SHP77 (cell line): ENCODE results near the gene PLEKHG7.

Source experiments
- DNase-seq, 2 experiments: peaks; one replicate each; lab custom pipeline; 2025; lab: John Stamatoyannopoulos, UW

Gene PLEKHG7

DNA sequence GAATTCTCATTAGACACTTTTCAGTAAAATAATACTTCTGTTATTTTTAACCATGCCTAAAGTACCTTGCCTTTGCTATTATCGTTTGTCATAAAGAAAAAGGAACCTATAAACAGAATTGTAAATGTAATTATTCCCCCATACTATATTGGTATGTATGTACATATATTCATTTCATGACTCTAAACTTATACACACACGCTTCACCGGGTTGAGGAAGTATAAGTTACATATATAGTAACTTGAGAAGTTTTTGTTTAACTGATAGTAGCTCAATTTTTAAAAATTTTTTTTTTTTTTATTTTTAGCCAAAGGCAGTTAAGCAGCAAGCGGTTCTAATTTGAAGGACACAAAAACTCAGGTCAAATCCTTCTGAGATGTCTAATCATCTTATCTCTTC lies 107.6 kb downstream of the PLEKHG7 start:
- no peak for DNase-seq

DNA sequence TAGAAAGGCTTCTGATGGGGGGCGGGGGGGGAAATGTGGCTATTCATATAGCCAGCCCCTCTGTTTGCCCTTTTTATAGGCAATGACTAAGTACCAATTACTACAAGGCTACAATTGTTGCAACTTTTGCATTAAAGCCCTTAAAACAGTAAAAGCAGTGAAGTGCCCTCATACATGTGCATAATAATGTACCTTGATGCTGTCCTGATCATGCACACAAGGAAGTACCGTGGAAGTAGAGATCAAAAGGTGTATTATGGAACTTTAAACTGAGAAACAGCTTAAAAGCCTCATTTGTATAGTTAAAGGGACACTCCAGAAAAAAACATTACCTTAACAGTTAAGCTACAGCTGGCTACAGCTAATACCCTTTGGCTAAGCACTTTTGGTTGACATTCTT lies 111.8 kb downstream of the PLEKHG7 start:
- no peak for DNase-seq

DNA sequence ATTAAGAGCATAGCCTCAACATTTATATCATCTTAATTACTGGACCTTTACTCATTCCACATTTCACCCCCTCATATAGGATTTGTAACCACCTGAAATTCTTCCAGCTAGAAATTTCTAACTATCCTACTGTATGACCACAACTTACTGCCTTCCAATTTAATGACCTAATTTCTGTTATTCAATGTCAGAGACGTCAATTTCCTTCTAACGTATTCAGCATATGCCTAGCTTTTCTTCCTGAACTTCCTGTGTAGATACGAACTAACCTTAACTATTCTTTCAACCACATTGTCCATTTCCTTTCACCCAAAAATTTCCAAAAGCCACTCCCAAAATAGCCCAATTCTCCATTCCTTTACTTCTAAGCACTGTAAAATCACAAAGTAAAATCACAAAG lies 118.4 kb downstream of the PLEKHG7 start:
- DNase-seq: no peak
